GM21390 (cell line): ENCODE measurements around the gene FGD5.

Source experiments
- ATAC-seq: cut with Tn5 transposase; IDR thresholded peaks from one replicate; pipeline ENCODE4 v1.9.1; 2021; ENCODE audit not compliant: unreplicated experiment

FGD5 gene

DNA sequence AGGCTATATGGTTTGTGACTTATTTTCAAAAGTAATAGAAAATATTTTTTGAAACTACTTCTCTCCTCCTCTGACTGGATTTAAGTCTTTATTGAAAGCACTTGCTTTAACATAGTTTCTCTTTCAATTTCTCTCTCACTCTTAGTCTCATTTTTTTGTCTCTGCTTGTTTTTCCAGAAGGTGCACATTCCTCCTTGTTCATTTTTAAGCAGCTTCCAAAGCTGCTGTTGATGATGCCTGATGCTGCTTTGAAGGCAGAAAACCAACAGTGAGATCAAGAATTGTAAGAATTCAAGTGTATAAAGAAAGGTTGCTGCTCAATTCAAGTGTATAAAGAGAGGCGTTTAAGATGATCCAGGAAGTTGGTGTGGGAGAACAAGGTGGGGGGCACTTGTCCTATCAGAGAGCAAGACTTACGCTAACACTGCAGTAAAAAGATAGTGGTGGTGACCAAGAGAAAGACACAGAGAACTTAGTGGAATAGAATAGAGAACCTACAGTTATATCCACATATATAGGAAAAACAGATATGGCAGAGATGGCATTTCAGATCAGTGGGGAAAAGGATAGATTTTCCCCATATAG is 140.7 kb downstream of the FGD5 start:
- no peak for ATAC-seq

GRCh38 chr3:14962762-14963161 is 144.0 kb downstream of the FGD5 start:
- ATAC-seq = no peak

GRCh38 chr3:14967285-14967684 is 148.5 kb downstream of the FGD5 start:
- ATAC-seq = no peak

DNA sequence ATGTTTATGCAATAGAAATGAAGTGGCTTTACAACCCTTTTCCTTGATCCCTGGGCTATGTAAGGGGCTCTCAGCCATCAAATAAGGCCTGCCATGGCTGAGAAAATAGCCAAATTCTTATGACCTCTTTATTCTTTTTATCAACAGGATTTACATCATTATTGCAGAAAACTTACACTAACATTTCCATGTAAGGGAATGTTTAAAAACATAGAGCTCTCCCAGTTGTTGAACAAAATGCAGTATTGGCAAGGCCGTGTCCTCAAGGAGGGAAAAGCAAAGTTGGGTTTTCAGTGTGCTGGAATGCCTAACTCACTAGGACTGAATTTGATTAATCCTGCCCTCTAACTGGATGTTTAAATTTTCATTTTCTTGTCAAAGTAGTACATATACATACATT is 150.9 kb downstream of the FGD5 start:
- no peak for ATAC-seq

DNA sequence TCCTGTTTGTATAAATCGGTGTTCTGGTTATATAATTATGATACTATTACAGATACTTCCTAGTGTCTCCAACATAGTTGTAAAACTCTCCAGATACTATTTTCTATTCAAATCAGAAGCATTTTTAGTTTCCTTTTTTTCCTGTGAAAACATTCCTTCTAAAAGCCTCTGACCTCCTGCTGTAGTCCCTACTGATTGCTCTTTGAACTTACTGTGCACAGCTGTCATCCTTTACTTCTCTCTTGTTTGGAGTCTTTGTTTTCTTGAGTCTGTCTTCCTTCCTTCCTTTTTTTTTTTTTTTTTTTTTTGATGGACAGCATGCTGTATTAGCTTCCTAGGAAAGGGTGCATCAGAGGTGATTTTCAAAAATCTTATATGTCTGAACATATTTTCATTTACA is 157.6 kb downstream of the FGD5 start:
- ATAC-seq = no peak

GRCh38 chr3:14980689-14981088 is 161.9 kb downstream of the FGD5 start:
- no peak for ATAC-seq
